Suppressor macrophage treated with lipopolysaccharide for 1 hour (primary cell): ENCODE results near the gene SHISA9.

Experiments used
- DNase-seq, 3 donors: peaks; one replicate each; pipeline ENCODE4 v3.0.0-alpha.2; 2020 to 2022

Gene SHISA9

GRCh38 chr16:13081825-13082331, 180.5 kb downstream of the SHISA9 start:
- DNase-seq: no peak

GRCh38 chr16:13083681-13084080, 182.3 kb downstream of the SHISA9 start:
- no peak for DNase-seq

DNA sequence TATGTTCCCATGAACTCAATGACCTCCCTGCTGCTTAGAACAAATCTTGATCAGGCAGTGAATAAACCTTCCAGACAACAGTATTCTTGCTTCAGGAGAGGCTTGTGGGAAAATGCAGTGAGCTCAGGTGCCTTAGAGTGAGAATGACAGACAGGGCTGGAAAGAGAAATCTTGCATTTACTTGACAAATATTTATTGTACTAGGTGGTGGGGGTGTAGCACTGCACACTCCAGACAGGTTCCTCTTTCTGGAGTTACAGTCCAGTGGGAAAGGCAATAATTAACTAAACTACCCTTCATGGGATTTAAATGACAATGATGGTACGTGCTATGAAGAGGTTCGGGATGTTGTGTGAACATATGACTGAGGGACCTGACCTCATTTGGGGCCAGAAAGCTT, 182.9 kb downstream of the SHISA9 start:
- no peak for DNase-seq

GRCh38 chr16:13093661-13094060, 192.3 kb downstream of the SHISA9 start:
- DNase-seq: no peak

DNA sequence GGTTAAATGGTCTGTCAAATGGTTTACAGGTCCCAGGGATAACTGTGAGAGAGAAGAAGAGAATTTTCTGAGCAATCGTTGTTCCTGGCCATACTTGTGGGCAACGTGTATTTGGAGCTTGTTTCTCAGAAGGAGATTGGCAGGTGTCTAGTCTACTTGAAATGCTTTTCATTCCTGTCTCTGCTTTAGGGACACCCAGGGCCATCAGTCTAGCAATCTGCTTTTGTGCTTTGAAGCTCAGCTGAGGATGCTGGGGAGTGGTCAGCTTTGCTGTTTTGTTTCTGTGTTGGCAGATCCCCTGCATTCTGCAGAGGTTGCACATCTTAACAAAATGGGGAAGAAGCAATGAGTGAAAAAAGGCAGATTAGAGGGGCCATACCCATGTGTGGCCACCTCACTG, 193.7 kb downstream of the SHISA9 start:
- no peak for DNase-seq

DNA sequence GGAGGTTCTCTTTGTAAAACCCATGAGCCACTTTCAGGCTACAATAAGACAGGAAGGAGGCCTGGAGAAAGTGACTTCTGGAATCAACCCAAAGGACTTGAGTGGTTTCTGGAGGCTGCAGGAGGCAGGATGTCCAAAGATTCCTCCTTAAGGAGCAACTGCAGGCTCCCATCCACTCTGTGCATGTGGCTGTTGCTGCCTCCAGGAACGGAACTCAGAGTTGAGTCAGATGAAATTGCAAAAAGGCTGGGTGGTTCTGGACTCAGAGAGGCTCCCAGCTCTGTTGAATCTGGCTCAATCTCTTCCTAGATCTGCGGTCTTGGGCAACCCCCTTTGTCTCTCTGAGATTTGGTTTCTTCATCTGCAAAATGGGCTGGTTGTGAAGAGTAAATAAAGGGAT, 197.1 kb downstream of the SHISA9 start:
- DNase-seq: no peak

DNA sequence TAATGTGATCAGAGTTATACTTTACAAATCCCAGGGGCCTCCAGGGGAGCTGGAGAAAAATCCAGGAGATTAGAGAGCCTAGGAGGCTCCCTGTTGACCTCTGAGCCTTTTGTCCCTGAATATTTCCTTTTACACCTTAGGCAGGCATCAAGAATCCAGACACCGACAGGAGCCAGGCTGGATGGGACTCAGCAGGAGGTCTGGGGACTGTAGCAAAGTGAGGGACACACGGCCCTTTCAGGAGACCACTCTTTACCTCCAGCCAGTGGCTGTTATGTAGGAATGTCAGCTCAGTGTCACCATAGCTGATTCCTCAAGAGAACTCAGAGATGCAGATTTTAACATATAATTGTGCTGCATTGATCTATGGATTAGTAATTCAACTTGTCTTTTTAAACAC, 198.4 kb downstream of the SHISA9 start:
- no peak for DNase-seq

- no peak for DNase-seq
These were observed 199.6 kb downstream of the SHISA9 start for GRCh38 chr16:13100970-13101369.

DNA sequence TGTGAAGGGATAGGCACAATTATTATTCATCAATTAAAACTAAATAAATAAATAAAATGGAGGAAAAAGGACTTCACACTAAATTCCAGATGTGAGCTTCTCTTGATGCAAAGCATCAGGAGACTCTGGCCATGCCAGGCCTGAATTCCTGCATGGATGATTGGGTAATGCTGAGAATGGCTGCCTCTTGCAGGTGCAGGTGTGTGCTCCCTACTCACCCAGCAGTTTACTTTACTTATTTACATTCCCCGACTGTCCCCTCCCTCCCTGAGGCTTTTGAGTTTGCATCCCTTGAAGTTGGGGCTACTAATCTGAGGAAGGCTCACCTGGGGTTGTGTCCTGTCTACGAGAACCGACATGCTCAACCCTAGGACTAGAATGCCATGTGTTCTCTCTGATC, 200.4 kb downstream of the SHISA9 start:
- DNase-seq: no peak

DNA sequence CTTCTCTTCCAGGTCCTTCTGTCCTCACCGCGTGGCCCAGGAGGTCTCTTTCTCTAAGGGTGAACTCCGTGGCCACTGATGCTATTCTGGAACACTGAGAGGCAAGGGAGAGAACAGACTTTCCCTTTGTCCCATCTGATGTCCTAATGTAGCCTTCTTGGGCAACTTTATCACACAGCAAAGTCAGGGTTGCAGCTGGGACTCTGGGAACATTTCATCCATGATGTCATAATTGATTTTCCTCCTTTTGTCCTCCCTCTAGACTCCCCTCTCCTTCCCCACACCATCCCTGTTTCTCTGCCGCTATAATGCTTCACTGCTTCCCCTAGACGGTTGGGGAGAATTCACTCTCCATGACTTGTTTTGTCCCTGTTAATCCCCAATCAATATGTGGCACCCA, 201.0 kb downstream of the SHISA9 start:
- DNase-seq: no peak

DNA sequence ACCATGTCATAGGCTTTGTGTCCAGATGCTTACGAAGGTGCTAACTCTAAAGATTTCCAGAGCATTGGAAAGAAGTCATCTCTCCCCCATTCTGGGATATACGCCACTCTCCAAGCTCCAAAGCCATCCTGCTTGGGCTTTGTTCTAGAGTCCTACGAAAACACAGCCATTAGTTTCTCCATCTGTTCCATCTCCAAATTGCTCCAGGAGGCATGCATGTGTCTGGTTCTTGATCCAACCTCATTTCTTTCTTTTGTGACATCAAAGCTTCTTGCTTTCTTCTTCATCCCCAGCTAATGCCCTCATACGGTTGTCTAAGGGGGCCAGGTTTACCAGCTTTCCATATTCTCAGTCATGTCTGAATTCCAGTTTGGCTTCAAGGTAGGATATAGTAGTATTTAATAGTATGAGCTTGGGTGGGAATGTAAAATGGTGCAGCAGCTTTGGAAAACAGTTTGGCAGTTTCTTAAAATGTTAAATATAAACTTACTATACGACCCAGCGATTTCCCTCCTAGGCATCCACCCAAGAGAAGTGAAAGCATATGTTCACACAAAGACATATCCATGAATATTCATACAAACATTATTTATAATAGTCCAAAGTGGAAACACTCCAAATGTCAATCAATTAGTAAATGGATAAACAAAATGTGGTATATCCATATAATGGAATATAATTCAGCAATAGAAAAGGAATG, 202.6 kb downstream of the SHISA9 start:
- DNase-seq: no peak

- DNase-seq: no peak
These were observed 203.4 kb downstream of the SHISA9 start for GRCh38 chr16:13104772-13105171.

DNA sequence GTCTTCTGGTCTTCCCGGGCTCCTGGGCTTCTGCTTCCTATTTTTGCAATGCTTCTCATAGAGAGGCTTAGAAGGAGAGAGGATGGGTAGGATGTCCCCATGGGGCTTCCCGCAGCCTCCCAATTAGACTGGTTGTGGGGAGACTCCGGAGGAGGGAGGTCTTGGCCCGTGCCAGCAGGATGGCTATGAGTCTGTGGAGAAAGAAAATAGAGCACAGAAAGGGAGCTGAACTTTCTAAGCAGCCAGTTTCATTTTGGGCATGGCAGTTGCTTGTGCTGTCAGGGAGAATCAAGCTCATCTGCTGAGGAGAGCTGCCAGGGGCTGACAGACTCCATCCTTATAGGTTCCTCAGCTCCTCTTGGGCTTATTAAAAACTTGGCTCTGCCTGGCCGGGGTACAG, 204.0 kb downstream of the SHISA9 start:
- no peak for DNase-seq

DNA sequence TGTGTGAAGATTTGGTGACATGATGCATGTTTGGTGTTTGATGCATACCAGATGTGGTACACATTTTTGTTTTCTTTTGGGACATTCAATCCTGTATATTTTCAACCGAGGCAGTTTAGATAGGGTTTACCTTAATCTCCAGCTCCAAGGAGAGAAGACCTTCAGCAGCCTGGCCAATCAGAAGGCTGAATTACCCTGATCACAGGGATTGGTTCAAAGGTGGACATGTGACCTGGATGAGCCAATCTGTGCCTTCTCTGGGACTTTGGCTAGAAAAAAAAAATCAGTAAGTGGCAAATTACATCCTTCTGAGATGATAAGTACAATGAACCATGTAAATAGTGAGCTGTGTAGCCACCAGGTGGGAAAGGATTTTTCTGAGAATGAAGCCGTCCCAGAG, 205.1 kb downstream of the SHISA9 start:
- no peak for DNase-seq

DNA sequence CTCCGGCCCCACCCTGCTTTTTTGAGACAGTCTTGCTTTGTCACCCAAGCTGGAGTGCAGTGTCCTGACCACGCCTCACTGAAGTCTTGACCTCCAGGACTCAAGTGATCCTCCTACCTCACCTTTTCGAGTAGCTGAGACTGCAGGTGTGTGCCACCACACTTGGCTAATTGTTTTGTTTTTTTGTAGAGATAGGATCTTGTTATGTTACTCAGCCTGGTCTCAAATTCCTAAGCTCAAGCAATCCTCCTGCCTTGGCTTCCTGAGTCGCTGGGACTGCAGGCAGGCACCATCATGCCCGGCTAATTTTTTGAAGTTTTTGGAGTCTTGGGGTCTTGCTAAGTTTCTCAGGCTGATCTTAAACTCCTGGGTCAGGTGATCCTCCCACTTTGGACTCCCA, 206.7 kb downstream of the SHISA9 start:
- no peak for DNase-seq

- DNase-seq: no peak
These were observed 207.8 kb downstream of the SHISA9 start for GRCh38 chr16:13109171-13109570.

- DNase-seq: no peak
These were observed 208.9 kb downstream of the SHISA9 start for GRCh38 chr16:13110124-13110796.

DNA sequence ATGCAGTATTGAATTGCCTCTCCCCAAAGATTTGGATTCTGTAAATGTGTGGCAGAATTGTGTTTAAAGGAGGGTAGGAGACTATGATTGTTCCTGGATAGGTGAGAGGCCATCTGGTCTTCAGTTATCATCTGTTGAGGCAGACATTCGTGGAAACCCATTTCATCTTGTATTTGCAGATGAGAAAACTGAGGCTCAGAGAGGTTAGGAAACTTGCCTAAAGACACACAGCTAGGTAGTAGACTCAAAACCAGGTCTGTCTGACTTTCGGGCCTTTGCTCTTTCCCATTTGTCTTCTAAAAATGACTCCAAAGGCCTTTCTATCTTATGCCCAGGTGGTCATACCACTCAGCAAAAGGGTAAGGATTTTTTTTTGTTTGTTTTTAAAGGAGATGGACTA, 210.3 kb downstream of the SHISA9 start:
- no peak for DNase-seq

- DNase-seq: no peak
These were observed 212.3 kb downstream of the SHISA9 start for GRCh38 chr16:13113741-13114140.

- DNase-seq: no peak
These were observed 216.7 kb downstream of the SHISA9 start for GRCh38 chr16:13118091-13118490.

- no peak for DNase-seq
These were observed 218.7 kb downstream of the SHISA9 start for GRCh38 chr16:13120091-13120490.

DNA sequence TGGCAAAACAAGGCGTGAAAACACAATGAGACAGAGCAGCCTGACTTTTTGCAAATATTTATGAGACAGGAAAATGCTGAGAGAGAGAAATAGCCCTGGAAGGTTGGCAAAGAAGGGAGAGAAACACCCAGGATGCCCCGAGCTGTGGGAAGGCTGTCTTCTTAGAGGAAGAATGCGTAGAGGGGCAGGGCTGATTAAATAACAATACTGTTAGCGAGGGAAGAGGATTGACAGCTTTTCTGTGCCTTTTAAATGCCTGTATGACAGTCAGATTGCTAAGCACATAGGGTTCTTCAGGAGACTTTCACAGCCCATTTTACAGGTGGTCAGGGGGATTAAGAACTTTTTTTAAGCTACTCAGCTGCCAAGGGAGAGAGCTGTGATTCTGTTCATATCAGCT, 219.2 kb downstream of the SHISA9 start:
- DNase-seq: no peak

DNA sequence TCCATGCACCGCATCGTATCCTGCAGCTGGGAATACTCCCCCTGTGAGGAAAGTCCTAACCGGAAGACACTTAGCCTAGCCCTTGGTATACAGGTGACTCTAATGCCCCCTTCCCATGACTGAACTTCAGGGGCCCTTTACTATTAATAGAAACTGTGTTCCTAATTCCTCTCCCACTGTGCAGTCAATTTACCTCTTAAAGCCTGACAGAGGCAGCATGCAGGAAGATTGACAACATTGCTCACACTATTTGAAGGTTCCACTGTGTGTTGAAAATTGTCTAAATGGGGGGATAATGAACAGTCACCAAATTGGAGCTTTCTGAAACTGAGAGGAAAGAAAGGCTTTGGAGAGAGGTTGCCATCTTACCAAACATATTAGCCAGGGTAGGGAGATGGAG, 222.6 kb downstream of the SHISA9 start:
- DNase-seq: no peak

- no peak for DNase-seq
These were observed 225.7 kb downstream of the SHISA9 start for GRCh38 chr16:13127144-13127543.

DNA sequence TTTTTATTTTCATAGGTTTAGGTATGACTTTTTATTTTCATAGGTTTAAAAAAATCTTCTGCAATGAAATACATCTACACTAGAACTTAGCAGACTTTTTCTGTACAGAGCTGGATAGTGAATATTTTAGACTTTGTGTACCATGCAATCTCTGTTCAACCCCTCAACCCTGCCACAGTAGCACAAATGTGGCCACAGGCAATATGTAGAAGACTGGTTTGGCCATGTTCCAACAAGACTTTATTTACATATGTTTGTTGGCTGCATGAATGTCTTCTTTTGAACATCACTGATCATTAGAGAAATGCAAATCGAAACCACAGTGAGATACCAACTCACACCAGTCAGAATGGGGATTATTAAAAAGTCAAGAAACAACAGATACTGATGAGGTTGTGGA, 229.2 kb downstream of the SHISA9 start:
- DNase-seq: no peak
